GM12873 (cell line): ENCODE measurements around the gene ABHD15.

Source experiments
- CTCF ChIP-seq: IDR thresholded peaks from 2 replicates; pipeline ENCODE4 v1.5.1; 2012; ENCODE audit warnings: low read depth, mild to moderate bottlenecking, moderate library complexity, low read length, control low read depth; ENCODE audit not compliant: insufficient read depth; ENCODE audit errors: missing control alignments

The ABHD15 gene

GRCh38 chr17:29567554-29568330, 905 bp upstream of the ABHD15 start:
- peak; percentile 58 for TF ChIP-seq CTCF

DNA sequence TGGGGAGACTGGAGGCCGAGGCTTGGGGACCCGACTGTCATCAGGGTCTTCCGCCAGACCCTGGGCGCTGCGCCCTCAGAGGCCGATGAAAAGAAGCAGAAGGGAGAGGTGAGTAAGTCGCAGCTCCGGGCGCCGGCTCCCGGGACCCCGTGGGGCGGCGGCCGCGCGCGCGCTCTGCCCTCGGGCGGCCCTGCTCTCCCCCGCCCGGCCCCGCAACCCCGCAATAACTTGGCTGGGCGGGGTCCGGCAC, 392 bp upstream of the ABHD15 start:
- TF ChIP-seq CTCF, result no peak

- TF ChIP-seq CTCF, result no peak
Measured at GRCh38 chr17:29565643-29566472, 979 bp downstream of the ABHD15 start.

- no peak for TF ChIP-seq CTCF
Measured at GRCh38 chr17:29563816-29564215, 3.0 kb downstream of the ABHD15 start.

GRCh38 chr17:29562615-29563014, 4.2 kb downstream of the ABHD15 start:
- TF ChIP-seq CTCF, result no peak

GRCh38 chr17:29561554-29562517, 5.0 kb downstream of the ABHD15 start:
- TF ChIP-seq CTCF, result no peak

DNA sequence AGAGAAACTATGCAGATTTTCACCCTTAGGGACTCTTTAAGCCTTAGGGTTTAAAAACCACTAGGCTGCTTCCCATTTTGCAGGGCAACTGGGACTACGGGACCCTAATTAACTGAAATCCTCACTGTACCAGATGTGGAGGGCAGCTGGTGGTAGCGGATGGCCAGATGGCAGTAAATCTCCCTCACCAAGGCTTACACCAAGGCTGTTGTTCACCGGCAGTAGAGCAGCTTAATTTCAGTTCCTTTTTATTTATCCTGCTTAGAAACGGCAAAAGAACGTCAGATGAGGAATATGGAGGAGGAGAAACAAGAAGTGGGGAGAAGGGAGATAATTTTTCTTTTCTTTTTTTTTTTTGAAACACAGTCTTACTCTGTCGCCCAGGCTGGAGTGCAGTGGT, 6.5 kb downstream of the ABHD15 start:
- TF ChIP-seq CTCF, result no peak
